H1 (cell line): ENCODE data around the gene PRKN. TPM values are rescaled to one million over a fixed set of nuclear protein-coding genes. Genes with fewer than 3 reads are reported as not detected.

ENCODE experiments used
- CTCF ChIA-PET: fragments of 300-600 bp; sonication (Branson Sonifier 250); formaldehyde crosslinking; loops from one replicate; lab custom pipeline; 2021; ENCODE audit not compliant: partially characterized antibody; lab: Charles Lee
- POLR2A ChIA-PET: fragments of 300-600 bp; sonication (Branson Sonifier 250); formaldehyde crosslinking; loops from one replicate; lab custom pipeline; 2021; ENCODE audit warnings: inconsistent platforms; ENCODE audit not compliant: partially characterized antibody; lab: Charles Lee
- DNase-seq, 2 experiments: peaks; one replicate each; pipeline versions ENCODE4 v3.0.0 to v3.0.0-alpha.2; 2010 to 2022; ENCODE audit warnings: low spot score in 2 of 2, low read depth in 1 of 2, mixed read lengths in 1 of 2
- FAIRE-seq: peaks from 2 replicates; lab custom pipeline; 2011; peaks lifted over from hg19 to GRCh38; lab: Jason Lieb, UNC
- H2AFZ ChIP-seq: 2 replicates; pipeline ENCODE4 v1.8.1; 2012; ENCODE audit warnings: low read length, inconsistent platforms
- H2AK5ac ChIP-seq: 2 replicates; pipeline ENCODE4 v1.6.1; 2013; ENCODE audit warnings: low read depth, low read length
- H2BK120ac ChIP-seq: replicated peaks from 2 replicates; pipeline ENCODE3; 2013; ENCODE audit warnings: low read depth, low read length, inconsistent platforms
- H2BK12ac ChIP-seq: 2 replicates; pipeline ENCODE4 v1.6.1; 2013; ENCODE audit warnings: low read depth, low read length
- H2BK15ac ChIP-seq: 2 replicates; pipeline ENCODE4 v1.6.1; 2013; ENCODE audit warnings: low read length
- H2BK20ac ChIP-seq: 2 replicates; pipeline ENCODE4 v1.6.1; 2013; ENCODE audit warnings: low read length
- H2BK5ac ChIP-seq: 2 replicates; pipeline ENCODE4 v1.6.1; 2013; ENCODE audit warnings: low read depth, low read length
- H3K14ac ChIP-seq: 2 replicates; pipeline ENCODE4 v1.6.1; 2013; ENCODE audit warnings: inconsistent platforms; ENCODE audit not compliant: insufficient read length
- H3K18ac ChIP-seq: 2 replicates; pipeline ENCODE4 v1.6.1; 2013; ENCODE audit warnings: low read length; ENCODE audit errors: extremely low read depth
- H3K23ac ChIP-seq: 2 replicates; pipeline ENCODE4 v1.6.1; 2013; ENCODE audit warnings: inconsistent platforms; ENCODE audit not compliant: insufficient read length
- H3K23me2 ChIP-seq: 2 replicates; pipeline ENCODE4 v1.6.1; 2013; ENCODE audit warnings: low read depth, low read length
- H3K27ac ChIP-seq: 2 replicates; pipeline ENCODE4 v1.6.1; 2011; ENCODE audit warnings: low read depth, low read length, inconsistent platforms
- H3K27me3 ChIP-seq, 4 experiments: replicated peaks in 1 of 4; 1 replicate in 1 of 4; 2 replicates in 3 of 4; pipeline versions ENCODE4 v1.6.1 to v1.8.1; 2011 to 2013; ENCODE audit warnings: low read length in 3 of 4, mild to moderate bottlenecking in 3 of 4, inconsistent platforms in 2 of 4, mixed read lengths in 2 of 4, moderate library complexity in 1 of 4; ENCODE audit not compliant: control insufficient read depth in 3 of 4, insufficient read depth in 3 of 4; ENCODE audit errors: extremely low read depth in 1 of 4
- H3K36me3 ChIP-seq, 4 experiments: 2 replicates each; pipeline versions ENCODE4 v1.6.1 to v1.8.1; 2011 to 2013; ENCODE audit warnings: mild to moderate bottlenecking in 4 of 4, low read length in 3 of 4, moderate library complexity in 2 of 4, control low read depth in 1 of 4, inconsistent platforms in 1 of 4; ENCODE audit not compliant: insufficient read depth in 4 of 4, control insufficient read depth in 2 of 4
- H3K4ac ChIP-seq: replicated peaks from 2 replicates; pipeline ENCODE3; 2013; ENCODE audit warnings: low read length, low read depth, mixed read lengths, inconsistent platforms; ENCODE audit not compliant: insufficient read length
- H3K4me1 ChIP-seq, 4 experiments: replicated peaks in 1 of 4; 1 replicate in 1 of 4; 2 replicates in 3 of 4; pipeline versions ENCODE4 v1.6.1 to v1.8.1; 2011 to 2013; ENCODE audit warnings: low read length in 3 of 4, inconsistent platforms in 2 of 4, mixed read lengths in 1 of 4; ENCODE audit not compliant: insufficient read depth in 4 of 4, control insufficient read depth in 3 of 4
- H3K4me2 ChIP-seq, 2 experiments: 2 replicates each; pipeline versions ENCODE4 v1.6.1 to v1.8.1; 2011 to 2013; ENCODE audit warnings: low read depth in 2 of 2, low read length in 2 of 2, control low read depth in 1 of 2, inconsistent platforms in 1 of 2, mild to moderate bottlenecking in 1 of 2; ENCODE audit not compliant: insufficient read depth in 1 of 2
- H3K4me3 ChIP-seq, 4 experiments: fragments of 200-600, 300-600 bp in 1 of 4; sonication (generic), shearing (Covaris generic), sonication (Bioruptor Twin) in 1 of 4; 2 replicates each; pipeline versions ENCODE4 v1.5.1 to v1.8.1; 2011 to 2016; ENCODE audit warnings: low read length in 4 of 4, low read depth in 3 of 4, control low read depth in 2 of 4, inconsistent platforms in 2 of 4, mild to moderate bottlenecking in 2 of 4, mixed read lengths in 1 of 4, moderate library complexity in 1 of 4; ENCODE audit not compliant: insufficient read depth in 2 of 4; ENCODE audit errors: extremely low read depth in 1 of 4
- H3K56ac ChIP-seq: replicated peaks from 2 replicates; pipeline ENCODE3; 2013; ENCODE audit warnings: low read depth, mild to moderate bottlenecking, mixed read lengths, low read length, inconsistent platforms; ENCODE audit not compliant: insufficient read length
- H3K79me1 ChIP-seq: 2 replicates; pipeline ENCODE4 v1.6.1; 2013; ENCODE audit warnings: low read depth, low read length, control low read depth
- H3K79me2 ChIP-seq, 2 experiments: 2 replicates each; pipeline versions ENCODE4 v1.6.1 to v1.8.1; 2012 to 2013; ENCODE audit warnings: low read length in 2 of 2, mild to moderate bottlenecking in 2 of 2, inconsistent platforms in 1 of 2; ENCODE audit not compliant: insufficient read depth in 2 of 2, control insufficient read depth in 1 of 2
- H3K9ac ChIP-seq, 4 experiments: replicated peaks in 1 of 4; 1 replicate in 1 of 4; 2 replicates in 3 of 4; pipeline versions ENCODE4 v1.6.1 to v1.8.1; 2011 to 2013; ENCODE audit warnings: low read depth in 3 of 4, low read length in 3 of 4, control low read depth in 2 of 4, mild to moderate bottlenecking in 2 of 4, moderate library complexity in 2 of 4, inconsistent platforms in 1 of 4; ENCODE audit errors: extremely low read depth in 1 of 4
- H3K9me3 ChIP-seq, 2 experiments: 2 replicates each; pipeline versions ENCODE4 v1.6.1 to v1.8.1; 2012 to 2013; ENCODE audit warnings: mild to moderate bottlenecking in 2 of 2, moderate library complexity in 2 of 2, control low read depth in 1 of 2, inconsistent platforms in 1 of 2, low read depth in 1 of 2, low read length in 1 of 2, mixed read lengths in 1 of 2; ENCODE audit not compliant: insufficient read depth in 2 of 2
- H4K20me1 ChIP-seq, 2 experiments: replicated peaks in 1 of 2; 2 replicates each; pipeline versions ENCODE3 to v1.8.1; 2011 to 2013; ENCODE audit warnings: inconsistent platforms in 2 of 2, low read length in 2 of 2, mild to moderate bottlenecking in 1 of 2; ENCODE audit not compliant: insufficient read depth in 2 of 2, control insufficient read depth in 1 of 2
- H4K5ac ChIP-seq: 2 replicates; pipeline ENCODE4 v1.6.1; 2013; ENCODE audit warnings: low read length, low read depth, mixed read lengths, inconsistent platforms; ENCODE audit not compliant: insufficient read length
- H4K8ac ChIP-seq: 2 replicates; pipeline ENCODE4 v1.8.0; 2013; ENCODE audit warnings: mild to moderate bottlenecking, moderate library complexity, low read length, inconsistent platforms; ENCODE audit not compliant: insufficient read depth; ENCODE audit errors: extremely low read depth
- H4K91ac ChIP-seq: replicated peaks from 2 replicates; pipeline ENCODE3; 2013; ENCODE audit warnings: low read length, mixed read lengths, inconsistent platforms; ENCODE audit not compliant: insufficient read length
- HDAC6 ChIP-seq: IDR thresholded peaks from one replicate; pipeline ENCODE4 v1.7.1; 2012; ENCODE audit warnings: low read depth, mild to moderate bottlenecking, inconsistent platforms, low read length, moderate library complexity
- SP1 ChIP-seq: IDR thresholded peaks from 2 replicates; pipeline ENCODE4 v1.6.1; 2011; ENCODE audit warnings: low read depth, low read length
- WGBS, 2 experiments: shearing (Covaris generic) in 1 of 2; methylation state at CpG; one replicate each; pipeline versions ENCODE4 v1.1.6 to v1.1.7; 2013 to 2015; ENCODE audit warnings: low lambda C conversion rate in 2 of 2, mixed read lengths in 2 of 2, inconsistent platforms in 1 of 2, low coverage in 1 of 2, missing lambda C conversion rate in 1 of 2; ENCODE audit not compliant: insufficient replicate concordance in 2 of 2, insufficient coverage in 1 of 2, insufficient read length in 1 of 2; ENCODE audit errors: extremely low coverage in 1 of 2, missing lambda C conversion rate in 1 of 2; 5-methylcytosine and 5-hydroxymethylcytosine counted together
- polyA plus RNA-seq, 7 experiments: library from polyadenylated mRNA; depleted of rRNA in 3 of 7; stranded (reverse) in 5 of 7; unstranded in 2 of 7; fragments of >200 nt in 5 of 7; fragments of 200-250 nt in 2 of 7; gene quantifications; 1 replicate in 5 of 7; 2 replicates in 1 of 7; 4 replicates in 1 of 7; pipeline versions ENCODE4 v1.2.1 to v1.2.3, GENCODE V29; 2011 to 2013; ENCODE audit warnings: missing spikeins in 2 of 7, mixed read lengths in 2 of 7
- total RNA-seq: library from RNA; stranded (reverse); fragmentation: NEBNext Ultra II Directional; extraction: Animal tissue kit (Norgen Biotek cat#: 25700); gene quantifications from 2 replicates; pipeline ENCODE4 v1.2.1, GENCODE V29; 2021

Gene PRKN
- total and polyA plus RNA-seq, 2 of the 8 experiments (the other 6 are each of a cell fraction or from before 2014, with no cell fraction given), result 0.13 to 0.29 TPM

- Histone ChIP-seq H2BK120ac (no peak overlapping the region), H3K4me3 (no peak overlapping the region), H3K27ac (no peak overlapping the region), H3K79me1 (no peaks in the 10 kb centered on the region), H2AK5ac (no peak overlapping the region), H3K9me3 (no peaks in the 10 kb centered on the region), H2BK15ac (no peak overlapping the region), H3K79me2 (no peaks in the 10 kb centered on the region), H3K23me2 (no peaks in the 10 kb centered on the region), H4K91ac (no peak overlapping the region), H2BK5ac (no peak overlapping the region), H4K20me1 (no peaks in the 10 kb centered on the region), H4K5ac (no peak overlapping the region), H3K56ac (no peak overlapping the region), H3K9ac (no peak overlapping the region), H3K27me3 (no peaks in the 10 kb centered on the region), H2BK20ac (no peak overlapping the region), H4K8ac (no peak overlapping the region), H3K36me3 (no peaks in the 10 kb centered on the region), H3K4me2 (no peak overlapping the region), H2AFZ (no peak overlapping the region), H3K14ac (no peak overlapping the region), H3K18ac (no peak overlapping the region), H3K23ac (no peak overlapping the region), H2BK12ac (no peak overlapping the region), H3K4ac (no peak overlapping the region), H3K4me1 (no peaks in the 10 kb centered on the region)
- ChIA-PET POLR2A (interaction anchor here (0.7 kb wide), 1 partner anchor 459 kb away, joined by 4 read pairs; no protein-coding TSS in a partner anchor), CTCF (no interaction called here)
- DNase-seq, result no peak
- WGBS, 2 experiments, result 100% methylated on average over 2 of the region's 2 CpGs; no CpG with 5 or more reads in 1 of the 2 experiments
- FAIRE-seq, result no peak
- no peak for TF ChIP-seq HDAC6
- TF ChIP-seq SP1, result no peak
These were observed 636.8 kb downstream of the PRKN start for GRCh38 chr6:162090734-162091133.
